Sciatic nerve (tissue), 2 donors: ENCODE results near the gene RNF175. TPM values are rescaled to one million over a fixed set of nuclear protein-coding genes. Genes with fewer than 3 reads are reported as not detected.

ENCODE experiments used
- ATAC-seq: fragments of 200-7000 bp; cut with Tn5 transposase; one replicate; pipeline ENCODE4 v1.9.1; 2020; ENCODE audit warnings: mild to moderate bottlenecking, moderate library complexity
- DNase-seq: peaks from one replicate; pipeline ENCODE4 v3.0.0-alpha.2; 2020; ENCODE audit warnings: low spot score
- intact Hi-C: fragments of 100-400 bp; cut with DNase I; formaldehyde crosslinking; loops from one replicate; pipeline ENCODE4 v1.14.2; 2022
- total RNA-seq: library from RNA; stranded (reverse); fragmentation: NEBNext Ultra II Directional; extraction: Animal tissue kit (Norgen Biotek cat#: 25700); gene quantifications from one replicate; pipeline ENCODE4 v1.2.1, GENCODE V29; 2021
- donor health status: DM: no; HTN: no; CAD: no.
- donor health status: DM: no; HTN: no; CAD: no.

The RNF175 gene
- total RNA-seq, 1 donor from 2014 or later: 2.3 TPM

DNA sequence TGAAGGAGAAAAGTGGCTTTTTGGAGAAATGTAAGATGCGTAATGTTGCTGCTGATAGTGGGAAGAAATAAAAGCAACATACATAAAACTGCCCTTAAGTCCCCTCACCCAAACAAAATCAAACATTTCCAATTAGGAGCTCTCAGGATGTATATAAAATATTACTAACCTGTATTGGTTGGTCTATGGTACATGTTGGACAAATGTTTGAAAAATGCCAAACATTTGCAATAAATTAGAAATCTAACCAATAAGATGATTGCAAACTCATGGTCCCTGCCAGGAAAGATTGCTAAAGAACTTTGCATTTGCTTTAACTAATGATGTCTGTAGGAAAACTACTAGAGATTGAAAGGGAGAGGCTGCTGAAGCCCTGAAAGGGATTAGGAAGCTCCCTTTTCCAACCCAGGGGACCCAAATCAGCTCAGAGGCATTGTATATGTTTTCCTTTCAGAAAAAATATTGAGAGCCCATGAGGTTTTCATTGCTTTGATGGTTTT lies 27.3 kb upstream of the RNF175 start:
- intact Hi-C loops: no loop called here
- ATAC-seq: no peak

GRCh38 chr4:153785910-153786721 lies 26.3 kb upstream of the RNF175 start:
- DNase-seq (no peak), ATAC-seq (no peak)
- intact Hi-C loops: no loop called here

More for the DNA sequence above, 27.3 kb upstream of the RNF175 start:
- no peak for DNase-seq

DNA sequence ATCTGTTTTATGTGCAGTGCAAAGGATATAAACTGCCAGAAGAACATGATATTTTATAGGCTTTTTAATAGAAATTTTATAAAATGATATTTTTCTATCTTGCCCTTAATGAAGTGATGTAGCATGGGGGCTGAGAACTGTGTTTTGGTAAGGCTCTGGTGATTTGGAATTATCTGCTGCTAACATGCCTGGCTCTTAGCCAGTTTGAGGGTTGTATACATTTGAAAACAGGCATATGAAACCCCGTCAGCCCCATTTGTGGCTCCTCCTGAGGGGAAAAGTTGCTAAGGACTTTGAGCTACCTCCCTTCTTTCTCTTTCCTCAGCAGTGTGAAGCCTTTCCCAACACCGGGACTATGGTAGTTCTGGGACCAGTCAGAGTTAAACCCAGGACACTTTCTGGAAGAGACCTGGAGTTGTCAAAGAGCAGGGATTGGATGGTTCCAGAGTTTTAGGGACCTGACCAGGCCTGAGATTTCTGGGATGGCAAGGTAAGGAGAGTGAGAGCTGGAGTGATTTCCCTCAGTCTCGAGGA lies 24.4 kb upstream of the RNF175 start:
- intact Hi-C loops: no loop called here
- DNase-seq: no peak
- ATAC-seq: no peak

GRCh38 chr4:153782581-153782980 lies 22.8 kb upstream of the RNF175 start:
- ATAC-seq (peak; percentile 14), DNase-seq (no peak)
- intact Hi-C loops: no loop called here

- ATAC-seq (peak; percentile 81), DNase-seq (no peak)
- intact Hi-C loops: no loop called here
Observed at GRCh38 chr4:153781717-153782416, 22.0 kb upstream of the RNF175 start.

DNA sequence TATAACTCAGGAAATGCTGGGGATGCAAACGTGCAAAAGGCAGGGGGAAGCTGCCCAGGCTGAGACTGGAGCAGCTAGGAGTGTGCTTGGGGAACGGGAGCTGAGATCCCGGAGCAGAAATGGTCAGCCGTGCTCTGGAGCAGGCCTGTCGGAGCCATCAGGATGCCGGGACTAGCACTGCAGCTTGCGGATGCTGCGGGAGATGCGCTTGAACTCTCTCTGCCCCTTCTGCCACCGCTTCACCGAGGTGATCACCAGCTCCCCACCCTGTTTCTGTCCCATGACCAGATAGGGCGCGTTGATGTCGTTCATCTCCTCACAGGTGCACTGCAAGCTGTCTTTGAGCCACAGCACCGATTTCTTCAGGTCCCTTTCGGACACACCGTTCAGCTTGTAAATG lies 21.5 kb upstream of the RNF175 start:
- ATAC-seq (no peak), DNase-seq (no peak)
- intact Hi-C loops: no loop called here

DNA sequence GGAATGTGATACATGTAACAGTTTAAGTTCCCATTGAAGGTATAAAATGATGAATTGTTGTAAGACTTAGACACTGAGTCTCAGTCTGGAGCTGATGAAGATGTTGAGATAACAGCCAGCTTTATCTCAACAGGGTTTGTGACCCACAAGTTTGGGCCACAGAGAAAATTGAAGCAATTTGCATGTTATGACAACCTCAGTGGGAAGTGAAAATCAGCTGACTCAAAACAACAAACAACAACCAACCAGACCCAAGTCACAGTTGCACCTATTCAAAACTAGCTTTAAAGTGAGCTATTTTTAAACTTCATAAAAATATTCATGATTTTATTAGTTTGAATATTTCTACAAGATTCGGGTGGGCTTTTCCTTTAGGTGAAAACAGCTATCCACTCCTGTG lies 21.1 kb upstream of the RNF175 start:
- intact Hi-C loops: no loop called here
- DNase-seq (no peak), ATAC-seq (no peak)

- ATAC-seq (no peak), DNase-seq (no peak)
- intact Hi-C loops: no loop called here
Observed at GRCh38 chr4:153780221-153780620, 20.4 kb upstream of the RNF175 start.

DNA sequence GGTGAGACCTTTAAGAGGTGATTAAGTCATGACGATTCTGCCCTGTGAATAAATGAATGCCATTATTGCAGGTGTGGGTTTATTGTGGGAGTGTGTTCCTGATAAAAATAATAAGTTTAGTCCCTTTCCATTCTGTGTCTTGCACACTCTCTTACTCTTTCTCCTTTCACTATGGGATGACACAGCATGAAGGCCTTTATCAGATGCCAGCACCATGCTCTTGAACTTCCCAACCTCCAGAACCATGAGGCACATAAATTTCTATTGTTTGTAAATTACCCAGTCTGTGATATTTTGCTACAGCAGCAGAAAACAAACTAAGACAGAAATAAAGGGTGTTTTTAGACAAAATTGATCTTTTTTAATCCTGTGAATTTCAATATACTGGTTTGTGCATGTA lies 18.6 kb upstream of the RNF175 start:
- no peak for ATAC-seq
- DNase-seq: no peak
- intact Hi-C loops: no loop called here

- intact Hi-C loops: no loop called here
- ATAC-seq: no peak
- DNase-seq: no peak
Observed at GRCh38 chr4:153777421-153777820, 17.6 kb upstream of the RNF175 start.

DNA sequence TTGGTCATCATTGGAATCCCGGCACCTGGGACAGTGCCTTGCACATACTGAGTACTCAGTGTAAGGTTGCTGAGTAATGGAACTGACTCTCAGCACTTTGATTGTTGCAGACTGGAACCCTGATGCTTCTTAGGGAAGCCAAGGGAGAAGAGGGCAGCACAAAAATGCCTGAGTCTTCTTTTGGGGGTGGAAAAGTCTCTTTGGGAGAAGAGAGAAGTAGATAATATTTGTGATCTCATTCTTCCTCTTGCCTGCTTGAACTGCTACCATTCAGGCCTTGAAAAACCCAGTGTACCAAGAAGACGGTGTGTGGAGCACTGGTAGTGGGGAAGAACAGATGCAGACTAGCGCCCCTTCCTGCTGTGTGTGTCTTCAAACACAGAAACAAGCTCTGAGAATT lies 16.8 kb upstream of the RNF175 start:
- ATAC-seq: no peak
- intact Hi-C loops: no loop called here
- DNase-seq: no peak

- intact Hi-C loops: no loop called here
- DNase-seq (no peak), ATAC-seq (no peak)
Observed at GRCh38 chr4:153773236-153773690, 13.4 kb upstream of the RNF175 start.

DNA sequence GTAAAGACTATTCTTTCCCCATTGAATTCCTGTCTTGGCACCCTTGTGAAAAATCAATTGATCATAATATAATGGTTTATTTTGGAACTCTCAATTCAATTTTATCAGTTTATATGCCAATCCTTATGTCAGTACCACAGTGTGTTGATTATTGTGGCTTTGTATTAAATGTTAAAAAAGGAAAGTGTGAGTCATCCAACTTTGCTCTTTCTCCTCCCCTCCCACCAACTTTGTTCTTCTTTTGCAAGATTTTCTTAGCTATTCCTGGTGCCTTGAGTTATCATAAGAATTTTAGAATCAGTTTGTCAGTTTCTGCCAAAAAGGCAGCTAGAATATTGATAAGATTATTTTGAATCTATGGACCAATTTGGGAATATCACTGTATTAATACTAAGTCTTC lies 11.2 kb upstream of the RNF175 start:
- DNase-seq: no peak
- intact Hi-C loops: no loop called here
- ATAC-seq: no peak

DNA sequence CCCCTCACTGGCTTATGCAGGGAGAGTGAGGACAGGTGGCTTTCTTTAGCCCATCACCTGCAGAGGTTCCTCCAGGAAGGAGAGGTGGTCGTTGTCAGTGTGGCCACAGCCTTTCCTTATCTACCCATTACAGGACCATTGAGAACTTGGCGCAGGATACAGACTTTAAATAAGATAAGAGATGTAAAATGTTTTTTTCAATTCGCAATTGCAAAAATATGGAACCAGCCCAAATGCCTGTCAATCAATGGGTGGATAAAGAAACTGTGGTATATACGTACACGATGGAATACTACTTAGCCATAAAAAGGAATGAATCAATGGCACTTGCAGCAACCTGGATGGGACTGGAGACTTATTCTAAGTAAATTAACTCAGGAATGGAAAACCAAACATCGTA lies 6.9 kb upstream of the RNF175 start:
- DNase-seq (no peak), ATAC-seq (no peak)
- intact Hi-C loops: no loop called here

- intact Hi-C loops: no loop called here
- no peak for ATAC-seq
Observed at GRCh38 chr4:153765894-153766293, 6.1 kb upstream of the RNF175 start.

GRCh38 chr4:153764601-153765368 lies 5.0 kb upstream of the RNF175 start:
- ATAC-seq (no peak), DNase-seq (no peak)
- intact Hi-C loops: no loop called here

More at GRCh38 chr4:153765894-153766293, 6.1 kb upstream of the RNF175 start:
- DNase-seq: no peak

GRCh38 chr4:153763404-153763803 lies 3.6 kb upstream of the RNF175 start:
- intact Hi-C loops: no loop called here
- ATAC-seq: no peak
- DNase-seq: no peak

GRCh38 chr4:153758688-153759406 lies 977 bp downstream of the RNF175 start:
- DNase-seq (no peak), ATAC-seq (peak; percentile 31)
- intact Hi-C loops: no loop called here

GRCh38 chr4:153758136-153758535 lies 1.7 kb downstream of the RNF175 start:
- intact Hi-C loops: no loop called here
- ATAC-seq (no peak), DNase-seq (no peak)
